H9 (cell line): ENCODE measurements around the gene NUPR1. TPM values are rescaled to one million over a fixed set of nuclear protein-coding genes. Genes with fewer than 3 reads are reported as not detected.

Experiments
- DNase-seq: peaks from one replicate; pipeline ENCODE4 v3.0.0-alpha.2; 2017
- H2AFZ ChIP-seq: one replicate; pipeline ENCODE4 v1.6.1; 2013; ENCODE audit warnings: mild to moderate bottlenecking, low read length, control low read depth, moderate library complexity
- H2AK5ac ChIP-seq: 2 replicates; pipeline ENCODE4 v1.6.1; 2013; ENCODE audit warnings: low read length, control low read depth, mixed read lengths; ENCODE audit not compliant: insufficient read length
- H2BK120ac ChIP-seq: one replicate; pipeline ENCODE4 v1.6.1; 2013; ENCODE audit warnings: low read depth, mild to moderate bottlenecking, low read length, control low read depth, inconsistent platforms; ENCODE audit not compliant: poor library complexity, severe bottlenecking
- H2BK12ac ChIP-seq: 2 replicates; pipeline ENCODE4 v1.6.1; 2013; ENCODE audit warnings: low read length, control low read depth, mixed read lengths, low read depth; ENCODE audit not compliant: insufficient read length
- H2BK15ac ChIP-seq: 2 replicates; pipeline ENCODE4 v1.6.1; 2013; ENCODE audit warnings: low read depth, low read length, control low read depth
- H2BK20ac ChIP-seq: one replicate; pipeline ENCODE4 v1.6.1; 2013; ENCODE audit warnings: low read depth, mild to moderate bottlenecking, low read length, control low read depth, inconsistent platforms; ENCODE audit not compliant: poor library complexity, severe bottlenecking
- H2BK5ac ChIP-seq: 2 replicates; pipeline ENCODE4 v1.6.1; 2013; ENCODE audit warnings: low read length, control low read depth, mixed read lengths; ENCODE audit not compliant: insufficient read length
- H3K14ac ChIP-seq: 2 replicates; pipeline ENCODE4 v1.6.1; 2013; ENCODE audit warnings: low read length, control low read depth; ENCODE audit not compliant: insufficient read depth
- H3K18ac ChIP-seq: 2 replicates; pipeline ENCODE4 v1.6.1; 2013; ENCODE audit warnings: low read depth, mild to moderate bottlenecking, mixed read lengths, low read length, control low read depth; ENCODE audit not compliant: insufficient read length
- H3K23ac ChIP-seq: 2 replicates; pipeline ENCODE4 v1.6.1; 2013; ENCODE audit warnings: low read length, control low read depth, mixed read lengths, low read depth; ENCODE audit not compliant: insufficient read length
- H3K23me2 ChIP-seq: 2 replicates; pipeline ENCODE4 v1.6.1; 2013; ENCODE audit warnings: low read depth, mild to moderate bottlenecking, mixed read lengths, low read length, control low read depth; ENCODE audit not compliant: insufficient read length, poor library complexity, severe bottlenecking
- H3K27ac ChIP-seq: 2 replicates; pipeline ENCODE4 v1.5.1; 2013; ENCODE audit warnings: low read length, control low read depth, mixed read lengths, low read depth; ENCODE audit not compliant: insufficient read length
- H3K27me3 ChIP-seq: 2 replicates; pipeline ENCODE4 v1.6.1; 2013; ENCODE audit warnings: low read length, control low read depth, inconsistent platforms; ENCODE audit not compliant: insufficient read depth
- H3K4ac ChIP-seq: 2 replicates; pipeline ENCODE4 v1.6.1; 2013; ENCODE audit warnings: low read depth, mild to moderate bottlenecking, control low read depth, inconsistent platforms, low read length, moderate library complexity
- H3K4me1 ChIP-seq: 2 replicates; pipeline ENCODE4 v1.6.1; 2013; ENCODE audit warnings: low read length, control low read depth, inconsistent platforms; ENCODE audit not compliant: insufficient read depth
- H3K4me2 ChIP-seq: 2 replicates; pipeline ENCODE4 v1.6.1; 2013; ENCODE audit warnings: low read length, control low read depth, mixed read lengths; ENCODE audit not compliant: insufficient read length, insufficient read depth
- H3K56ac ChIP-seq: 2 replicates; pipeline ENCODE4 v1.6.1; 2013; ENCODE audit warnings: low read depth, mild to moderate bottlenecking, mixed read lengths, low read length, control low read depth; ENCODE audit not compliant: insufficient read length
- H3K79me1 ChIP-seq: 2 replicates; pipeline ENCODE4 v1.6.1; 2013; ENCODE audit warnings: low read depth, mild to moderate bottlenecking, moderate library complexity, low read length, control low read depth, inconsistent platforms; ENCODE audit not compliant: insufficient read depth, poor library complexity, severe bottlenecking
- H3K79me2 ChIP-seq: 2 replicates; pipeline ENCODE4 v1.6.1; 2013; ENCODE audit warnings: low read length, control low read depth, inconsistent platforms; ENCODE audit not compliant: insufficient read depth
- H3K9ac ChIP-seq: 2 replicates; pipeline ENCODE4 v1.6.1; 2013; ENCODE audit warnings: low read length, control low read depth, mixed read lengths; ENCODE audit not compliant: insufficient read length; ENCODE audit errors: extremely low read depth
- H3K9me3 ChIP-seq: one replicate; pipeline ENCODE4 v1.6.1; 2013; ENCODE audit warnings: low read depth, low read length, inconsistent platforms; ENCODE audit not compliant: control insufficient read depth
- H3T11ph ChIP-seq: one replicate; pipeline ENCODE4 v1.6.1; 2013; ENCODE audit warnings: mild to moderate bottlenecking, low read length, control low read depth, inconsistent platforms
- H4K20me1 ChIP-seq: one replicate; pipeline ENCODE4 v1.6.1; 2013; ENCODE audit not compliant: control insufficient read depth, insufficient read length, insufficient read depth
- H4K5ac ChIP-seq: 2 replicates; pipeline ENCODE4 v1.6.1; 2013; ENCODE audit warnings: low read depth, mild to moderate bottlenecking, mixed read lengths, low read length, control low read depth; ENCODE audit not compliant: insufficient read length
- H4K8ac ChIP-seq: replicated peaks from 2 replicates; pipeline ENCODE4 v1.6.1; 2013; ENCODE audit warnings: low read length, control low read depth, mixed read lengths, low read depth; ENCODE audit not compliant: insufficient read length
- H4K91ac ChIP-seq: 2 replicates; pipeline ENCODE4 v1.6.1; 2013; ENCODE audit warnings: low read depth, mild to moderate bottlenecking, moderate library complexity, mixed read lengths, low read length, control low read depth; ENCODE audit not compliant: insufficient read length
- H3K27ac Mint-ChIP-seq, 3 experiments: 2 replicates in 2 of 3; 3 replicates in 1 of 3; pipeline ENCODE4 v1.8.0; 2020 to 2021; ENCODE audit warnings: mixed read lengths in 3 of 3, mild to moderate bottlenecking in 1 of 3, moderate library complexity in 1 of 3
- H3K27me3 Mint-ChIP-seq: 2 replicates; pipeline ENCODE4 v1.8.0; 2021; ENCODE audit warnings: low read depth, mild to moderate bottlenecking, moderate library complexity, mixed read lengths
- H3K36me3 Mint-ChIP-seq, 3 experiments: 2 replicates in 2 of 3; 3 replicates in 1 of 3; pipeline ENCODE4 v1.8.0; 2020 to 2021; ENCODE audit warnings: low read depth in 3 of 3, mixed read lengths in 3 of 3; ENCODE audit not compliant: insufficient read depth in 1 of 3
- H3K4me1 Mint-ChIP-seq, 2 experiments: 2 replicates each; pipeline ENCODE4 v1.8.0; 2020; ENCODE audit warnings: mixed read lengths in 2 of 2
- H3K4me3 Mint-ChIP-seq, 2 experiments: 2 replicates in 1 of 2; 3 replicates in 1 of 2; pipeline ENCODE4 v1.8.0; 2020 to 2021; ENCODE audit warnings: mild to moderate bottlenecking in 2 of 2, mixed read lengths in 2 of 2, moderate library complexity in 1 of 2
- H3K9me3 Mint-ChIP-seq, 2 experiments: 2 replicates in 1 of 2; 3 replicates in 1 of 2; pipeline ENCODE4 v1.8.0; 2020; ENCODE audit warnings: mild to moderate bottlenecking in 2 of 2, mixed read lengths in 2 of 2, moderate library complexity in 1 of 2
- CTCF ChIP-seq: fragments of 200-600 bp; sonication (generic); conservative IDR thresholded peaks from 3 replicates; pipeline ENCODE4 v1.8.0; 2021; ENCODE audit warnings: antibody characterized with exemption, mild to moderate bottlenecking
- total RNA-seq: library from RNA; stranded (reverse); gene quantifications from 2 replicates; pipeline ENCODE4 v1.2.1, GENCODE V29; 2021

Gene NUPR1
- total RNA-seq, 1 experiment from 2014 or later, result 0.35 TPM

- Histone ChIP-seq H3K4me1 (no peaks in the 10 kb centered on the region), H3K9me3 (no peaks in the 10 kb centered on the region), H3K27ac (no peak overlapping the region), H4K5ac (no peak overlapping the region), H2AK5ac (no peak overlapping the region), H2BK5ac (no peak overlapping the region), H3K4ac (no peak overlapping the region), H4K91ac (no peak overlapping the region), H3K27me3 (no peaks in the 10 kb centered on the region), H4K20me1 (no peaks in the 10 kb centered on the region), H2BK12ac (no peak overlapping the region), H3K79me1 (no peaks in the 10 kb centered on the region), H3K79me2 (no peaks in the 10 kb centered on the region), H3K18ac (no peak overlapping the region), H3K4me2 (no peak overlapping the region), H2BK120ac (no peak overlapping the region), H3K56ac (no peak overlapping the region), H3K14ac (no peak overlapping the region), H4K8ac (no peak overlapping the region), H2AFZ (no peak overlapping the region), H3K9ac (no peak overlapping the region), H3K23me2 (no peaks in the 10 kb centered on the region), H3T11ph (no peak overlapping the region), H2BK15ac (no peak overlapping the region), H3K23ac (no peak overlapping the region), H2BK20ac (no peak overlapping the region)
- Mint-ChIP-seq H3K36me3 (no peaks in the 10 kb centered on the region), H3K4me3 (no peak overlapping the region), H3K4me1 (peaks cover 6 to 10% of the 10 kb centered on the region in 2 experiments; a peak in 3 of 4 replicates), H3K27ac (no peak overlapping the region), H3K27me3 (peaks cover 4% of the 10 kb centered on the region), H3K9me3 (peaks cover 0 to 13% of the 10 kb centered on the region in 2 experiments; a peak in 3 of 5 replicates)
- TF ChIP-seq CTCF, result no peak
- no peak for DNase-seq
Observed at GRCh38 chr16:28529124-28529523, 9.7 kb downstream of the NUPR1 start.
